NCI-H345 treated with DMSO at 0.1 percent for 48 hours (cell line): Measurements from ENCODE around the gene SSR4.
"Not testable (repeated sequence)": the region's sequence is repeated elsewhere in the genome, so short reads cannot be mapped to it uniquely, and the experiment has no call there.

Experiments used
- DNase-seq: peaks from one replicate; lab custom pipeline; 2025; ENCODE audit not compliant: unreplicated experiment; lab: John Stamatoyannopoulos, UW

The SSR4 gene

GRCh38 chrX:153803211-153804099 lies 9.0 kb downstream of the SSR4 start:
- no peak for DNase-seq

- no peak for DNase-seq
Observed at GRCh38 chrX:153804100-153804595, 9.7 kb downstream of the SSR4 start.

- DNase-seq, result no peak
Observed at GRCh38 chrX:153804621-153805020, 10.2 kb downstream of the SSR4 start.

- DNase-seq, result no peak
Observed at GRCh38 chrX:153805436-153805835, 11.0 kb downstream of the SSR4 start.

GRCh38 chrX:153806999-153807575 lies 12.6 kb downstream of the SSR4 start:
- no peak for DNase-seq

GRCh38 chrX:153807976-153808375 lies 13.5 kb downstream of the SSR4 start:
- DNase-seq, result no peak

- no peak for DNase-seq
Observed at GRCh38 chrX:153812220-153812619, 17.8 kb downstream of the SSR4 start.

GRCh38 chrX:153813161-153813560 lies 18.7 kb downstream of the SSR4 start:
- DNase-seq, result no peak

- DNase-seq, result no peak
Observed at GRCh38 chrX:153814591-153815315, 20.3 kb downstream of the SSR4 start.

GRCh38 chrX:153816831-153817690 lies 22.6 kb downstream of the SSR4 start:
- no peak for DNase-seq

- DNase-seq, result not testable (repeated sequence)
Observed at GRCh38 chrX:153818064-153818463, 23.6 kb downstream of the SSR4 start.

- peak; percentile 24 for DNase-seq
Observed at GRCh38 chrX:153818571-153819383, 24.3 kb downstream of the SSR4 start.

- no peak for DNase-seq
Observed at GRCh38 chrX:153819384-153820040, 25.0 kb downstream of the SSR4 start.

GRCh38 chrX:153820601-153821000 lies 26.1 kb downstream of the SSR4 start:
- no peak for DNase-seq

- no peak for DNase-seq
Observed at GRCh38 chrX:153821066-153821465, 26.6 kb downstream of the SSR4 start.

GRCh38 chrX:153824348-153824747 lies 29.9 kb downstream of the SSR4 start:
- DNase-seq, result no peak

- DNase-seq, result no peak
Observed at GRCh38 chrX:153825042-153825441, 30.6 kb downstream of the SSR4 start.

- no peak for DNase-seq
Observed at GRCh38 chrX:153827016-153827415, 32.5 kb downstream of the SSR4 start.

- no peak for DNase-seq
Observed at GRCh38 chrX:153827903-153828302, 33.4 kb downstream of the SSR4 start.
